Adrenal gland (tissue), 12 donors: ENCODE results near the gene SLC25A26. TPM values are rescaled to one million over a fixed set of nuclear protein-coding genes. Genes with fewer than 3 reads are reported as not detected.

Experiments used
- DNase-seq, 7 donors: peaks; one replicate each; pipeline ENCODE4 v3.0.0-alpha.2; 2019 to 2020
- H3K27ac ChIP-seq, 5 donors: fragments of 200-600 bp; sonication (generic) in 4 of 5; 1 replicate in 3 of 5; 2 replicates in 2 of 5; pipeline versions ENCODE4 v1.5.1 to v1.8.0; 2016 to 2020; ENCODE audit warnings: mild to moderate bottlenecking in 1 of 5
- H3K27me3 ChIP-seq: fragments of 200-600 bp; 2 replicates; pipeline ENCODE4 v1.8.0; 2021
- H3K36me3 ChIP-seq, 2 donors: fragments of 200-600 bp; replicated peaks in 1 of 2; 1 replicate in 1 of 2; 2 replicates in 1 of 2; pipeline versions ENCODE4 v1.5.1 to v1.8.0; 2018 to 2022
- H3K4me1 ChIP-seq, 2 donors: fragments of 200-600 bp; replicated peaks in 1 of 2; 1 replicate in 1 of 2; 2 replicates in 1 of 2; pipeline versions ENCODE4 v1.5.1 to v1.8.0; 2018 to 2021
- H3K4me3 ChIP-seq, 4 donors: fragments of 200-600 bp; sonication (generic) in 3 of 4; one replicate each; pipeline ENCODE4 v1.5.1; 2016 to 2018
- H3K9me3 ChIP-seq, 3 donors: fragments of 200-600 bp; sonication (generic) in 1 of 3; replicated peaks in 1 of 3; 1 replicate in 2 of 3; 2 replicates in 1 of 3; pipeline versions ENCODE4 v1.5.1 to v1.8.0; 2016 to 2021
- POLR2A ChIP-seq, 2 donors: fragments of 450-650 bp; IDR thresholded peaks; one replicate each; pipeline ENCODE4 v1.6.1; 2017; ENCODE audit warnings: antibody characterized with exemption in 2 of 2, mild to moderate bottlenecking in 2 of 2, moderate library complexity in 1 of 2
- WGBS, 4 donors: extraction: QIAGEN DNeasy Blood & Tissue Kit in 2 of 4; methylation state at CpG; one replicate each; pipeline versions ENCODE4 v1.1.5 to v1.1.7; 2013 to 2017; 5-methylcytosine and 5-hydroxymethylcytosine counted together
- intact Hi-C, 2 donors: fragments of 100-400 bp; cut with DNase I; formaldehyde crosslinking; loops; one replicate each; pipeline versions ENCODE4 v1.14.1 to v1.15.0; 2022 to 2023
- polyA plus RNA-seq, 3 donors: library from polyadenylated mRNA; stranded (reverse); fragments of 200-250 nt in 2 of 3; fragments of 350-450 nt in 1 of 3; fragmentation: Illumina TruSeq in 1 of 3; extraction: RNeasy Lipid Tissue Mini Kit (QIAGEN cat#74804) in 1 of 3; gene quantifications; one replicate each; pipeline ENCODE4 v1.2.3, GENCODE V29; 2013 to 2014
- total RNA-seq, 9 donors: library from RNA; depleted of rRNA in 4 of 9; stranded (reverse); fragments of >200 nt in 4 of 9; fragments of 120-200 nt in 1 of 9; fragmentation: NEBNext Ultra II Directional in 1 of 9; extraction: Animal tissue kit (Norgen Biotek cat#: 25700) in 1 of 9; gene quantifications; one replicate each; pipeline versions ENCODE4 v1.1.0 to v1.2.4, GENCODE V29; 2013 to 2023
- TF ChIP-seq, protein P1 (sequence below), 6 experiments: fragments of 450-650 bp in 4 of 6; fragments of 200-600 bp in 2 of 6; sonication (generic) in 1 of 6; IDR thresholded peaks; 1 replicate in 5 of 6; 2 replicates in 1 of 6; pipeline versions ENCODE4 v1.5.1 to v1.8.0; 2016 to 2021; ENCODE audit warnings: antibody characterized with exemption in 6 of 6, mild to moderate bottlenecking in 2 of 6, moderate library complexity in 1 of 6
- donor health status: healthy with polysubstance abuse.
- donor health status: Bipolar disorder and iron deficiency.
- donor health status: DM: yes; HTN: yes; CAD: no.
- donor health status: DM: no; HTN: no; CAD: no.
- donor health status: DM: no; HTN: no; CAD: no.
- donor health status: DM: yes; HTN: yes; CAD: no.

The SLC25A26 gene
- total and polyA plus RNA-seq, 12 donors = 9.5 to 38.2 (median 22.2) TPM

GRCh38 chr3:66353039-66353438 is 132.2 kb downstream of the SLC25A26 start:
- intact Hi-C loops = no loop called here
- Histone ChIP-seq H3K27me3 (no peaks in the 10 kb centered on the region), H3K27ac (no peak overlapping the region), H3K36me3 (no peaks in the 10 kb centered on the region), H3K9me3 (no peaks in the 10 kb centered on the region), H3K4me3 (no peak overlapping the region), H3K4me1 (no peaks in the 10 kb centered on the region)
- 95 to 99% (median 97%) methylated on average over 2 to 3 of the region's 3 CpGs for WGBS, 4 donors
- no peak for DNase-seq
- TF ChIP-seq, protein P1, sequence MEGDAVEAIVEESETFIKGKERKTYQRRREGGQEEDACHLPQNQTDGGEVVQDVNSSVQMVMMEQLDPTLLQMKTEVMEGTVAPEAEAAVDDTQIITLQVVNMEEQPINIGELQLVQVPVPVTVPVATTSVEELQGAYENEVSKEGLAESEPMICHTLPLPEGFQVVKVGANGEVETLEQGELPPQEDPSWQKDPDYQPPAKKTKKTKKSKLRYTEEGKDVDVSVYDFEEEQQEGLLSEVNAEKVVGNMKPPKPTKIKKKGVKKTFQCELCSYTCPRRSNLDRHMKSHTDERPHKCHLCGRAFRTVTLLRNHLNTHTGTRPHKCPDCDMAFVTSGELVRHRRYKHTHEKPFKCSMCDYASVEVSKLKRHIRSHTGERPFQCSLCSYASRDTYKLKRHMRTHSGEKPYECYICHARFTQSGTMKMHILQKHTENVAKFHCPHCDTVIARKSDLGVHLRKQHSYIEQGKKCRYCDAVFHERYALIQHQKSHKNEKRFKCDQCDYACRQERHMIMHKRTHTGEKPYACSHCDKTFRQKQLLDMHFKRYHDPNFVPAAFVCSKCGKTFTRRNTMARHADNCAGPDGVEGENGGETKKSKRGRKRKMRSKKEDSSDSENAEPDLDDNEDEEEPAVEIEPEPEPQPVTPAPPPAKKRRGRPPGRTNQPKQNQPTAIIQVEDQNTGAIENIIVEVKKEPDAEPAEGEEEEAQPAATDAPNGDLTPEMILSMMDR (IDR thresholded peaks at IDR 0.05) = no peak
- TF ChIP-seq POLR2A (IDR thresholded peaks at IDR 0.05) = no peak

DNA sequence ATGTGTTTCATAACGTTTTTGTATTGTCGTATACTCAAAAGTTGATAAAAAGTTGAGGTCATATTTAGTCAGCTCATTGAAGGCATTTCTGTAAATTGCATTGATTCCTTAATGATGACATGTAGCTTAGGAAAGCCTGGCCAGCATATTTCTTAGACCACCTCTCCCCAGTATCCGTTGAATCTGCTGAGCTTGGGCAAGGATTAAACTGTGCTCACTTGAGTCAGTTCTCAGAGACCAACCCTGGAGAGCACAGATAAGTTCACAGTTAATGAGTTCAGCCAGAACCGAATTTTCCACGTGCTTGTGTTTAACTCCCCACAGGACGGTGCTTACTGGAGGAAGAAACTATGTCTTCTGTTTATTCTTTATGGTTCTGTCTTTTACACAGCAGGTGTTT is 132.7 kb downstream of the SLC25A26 start:
- DNase-seq = no peak

GRCh38 chr3:66354001-66354400 is 133.2 kb downstream of the SLC25A26 start:
- intact Hi-C loops = no loop called here
- no peak overlapping the region for H3K4me3 ChIP-seq
- TF ChIP-seq, protein P1 (IDR thresholded peaks at IDR 0.05) = no peak
- no peak for TF ChIP-seq POLR2A (IDR thresholded peaks at IDR 0.05)
- DNase-seq = no peak
- H3K9me3 ChIP-seq = no peaks in the 10 kb centered on the region
- H3K4me1 ChIP-seq = no peaks in the 10 kb centered on the region
- H3K27me3 ChIP-seq = no peaks in the 10 kb centered on the region
- no peaks in the 10 kb centered on the region for H3K36me3 ChIP-seq
- no peak overlapping the region for H3K27ac ChIP-seq
- 89 to 91% (median 90%) methylated on average over 2 of the region's 2 CpGs for WGBS, 4 donors

More for the DNA sequence above, 132.7 kb downstream of the SLC25A26 start:
- 73 to 82% (median 76%) methylated on average over 6 of the region's 6 CpGs for WGBS, 4 donors
- no peak overlapping the region for H3K27ac ChIP-seq
- no peaks in the 10 kb centered on the region for H3K4me1 ChIP-seq
- no peaks in the 10 kb centered on the region for H3K9me3 ChIP-seq
- H3K36me3 ChIP-seq = no peaks in the 10 kb centered on the region
- TF ChIP-seq, protein P1 (IDR thresholded peaks at IDR 0.05) = no peak
- no peak for TF ChIP-seq POLR2A (IDR thresholded peaks at IDR 0.05)
- H3K4me3 ChIP-seq = no peak overlapping the region
- intact Hi-C loops = no loop called here
- no peaks in the 10 kb centered on the region for H3K27me3 ChIP-seq

DNA sequence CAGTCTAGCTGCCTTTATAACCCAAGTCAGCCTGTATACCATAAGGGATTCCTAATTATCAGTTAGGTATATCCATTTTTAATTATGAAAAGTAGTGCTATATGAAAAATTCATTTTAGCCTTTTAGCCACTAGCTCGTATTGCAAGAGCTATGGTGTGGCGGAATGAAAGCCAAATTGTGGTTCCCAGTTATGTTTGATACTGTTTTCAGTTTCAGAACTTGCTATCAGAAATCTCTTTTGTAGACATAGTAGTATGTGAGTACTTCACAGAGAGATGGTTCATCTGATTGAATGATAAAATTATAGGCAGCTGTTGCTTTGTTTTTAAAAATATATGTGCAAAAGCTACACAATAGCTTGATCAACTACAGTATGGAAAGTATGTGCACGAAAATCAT is 134.6 kb downstream of the SLC25A26 start:
- Histone ChIP-seq H3K27ac (no peak overlapping the region), H3K4me3 (no peak overlapping the region), H3K9me3 (no peaks in the 10 kb centered on the region), H3K4me1 (no peaks in the 10 kb centered on the region), H3K36me3 (no peaks in the 10 kb centered on the region), H3K27me3 (no peaks in the 10 kb centered on the region)
- TF ChIP-seq POLR2A (IDR thresholded peaks at IDR 0.05) = no peak
- no peak for DNase-seq
- intact Hi-C loops = no loop called here
- WGBS, 4 donors = 93 to 95% (median 94%) methylated on average over 3 of the region's 3 CpGs

GRCh38 chr3:66355997-66356396 is 135.2 kb downstream of the SLC25A26 start:
- intact Hi-C loops = no loop called here
- TF ChIP-seq, protein P1 (IDR thresholded peaks at IDR 0.05) = no peak
- no peak for TF ChIP-seq POLR2A (IDR thresholded peaks at IDR 0.05)
- Histone ChIP-seq H3K4me3 (no peak overlapping the region), H3K36me3 (no peaks in the 10 kb centered on the region), H3K27me3 (no peaks in the 10 kb centered on the region), H3K9me3 (no peaks in the 10 kb centered on the region), H3K4me1 (no peaks in the 10 kb centered on the region), H3K27ac (no peak overlapping the region)
- 90 to 100% (median 95%) methylated on average over 1 of the region's 1 CpG for WGBS, 4 donors
- DNase-seq = no peak
